ENCODE data around the gene KRTAP9-8.
A peak's percentile ranks its signal among the peaks of the same experiment; 100 is the strongest.
"Not testable (repeated sequence)": the region's sequence is repeated elsewhere in the genome, so short reads cannot be mapped to it uniquely, and the experiment has no call there.

Gene KRTAP9-8

GRCh38 chr17:41267711-41268110 is 29.9 kb downstream of the KRTAP9-8 start:
- Histone ChIP-seq H3K9ac (ENCODE audit: low read length) (no peak overlapping the region), H2BK12ac (ENCODE audit: low read length) (no peak overlapping the region), H4K91ac (ENCODE audit: low read depth, low read length) (no peak overlapping the region), H3K4me2 (ENCODE audit: low read length) (no peak overlapping the region), H3K27me3 (ENCODE audit: insufficient read depth, low read length) (no peaks in the 10 kb centered on the region), H3K9me3 (ENCODE audit: insufficient read depth, low read depth, low read length) (no peaks in the 10 kb centered on the region), H2BK5ac (ENCODE audit: low read depth, low read length, poor library complexity) (no peak overlapping the region), H3K4me3 (ENCODE audit: low read depth, low read length) (no peak overlapping the region), H4K8ac (ENCODE audit: low read depth, low read length) (no peak overlapping the region), H3K79me2 (ENCODE audit: control insufficient read depth, insufficient read depth, low read length, poor library complexity) (no peaks in the 10 kb centered on the region), H3K18ac (ENCODE audit: low read length) (no peak overlapping the region), H3K79me1 (ENCODE audit: low read length) (no peaks in the 10 kb centered on the region), H3K36me3 (ENCODE audit: control insufficient read depth in 1 of 2, insufficient read depth in 2 of 2, low read length in 2 of 2) (no peaks in the 10 kb centered on the region), H3K14ac (ENCODE audit: low read length) (no peak overlapping the region), H3K4ac (ENCODE audit: low read depth, low read length) (no peak overlapping the region), H4K12ac (ENCODE audit: low read depth, low read length) (no peak overlapping the region), H2BK120ac (ENCODE audit: insufficient read depth, low read length, poor library complexity) (no peak overlapping the region), H2AFZ (ENCODE audit: insufficient read depth, low read length, poor library complexity) (no peak overlapping the region), H2AK5ac (ENCODE audit: low read length) (no peak overlapping the region), H3K23ac (ENCODE audit: low read length) (no peak overlapping the region), H3K4me1 (ENCODE audit: control insufficient read depth in 1 of 2, insufficient read depth in 2 of 2, low read length in 2 of 2) (no peaks in the 10 kb centered on the region), H3K27ac (ENCODE audit: low read depth, low read length) (no peak overlapping the region)
- DNase-seq: no peak
- WGBS (ENCODE audit: extremely low coverage, insufficient coverage, insufficient read length): no CpG with 5 or more reads among the region's 3 CpGs

- H2BK5ac ChIP-seq (ENCODE audit: low read depth, low read length, poor library complexity); H2BK12ac ChIP-seq (ENCODE audit: low read length); H3K9me3 ChIP-seq (ENCODE audit: insufficient read depth, low read depth, low read length); H3K27me3 ChIP-seq (ENCODE audit: insufficient read depth, low read length); H2AFZ ChIP-seq (ENCODE audit: insufficient read depth, low read length, poor library complexity); H4K12ac ChIP-seq (ENCODE audit: low read depth, low read length); H2BK120ac ChIP-seq (ENCODE audit: insufficient read depth, low read length, poor library complexity); H4K91ac ChIP-seq (ENCODE audit: low read depth, low read length); H3K4me2 ChIP-seq (ENCODE audit: low read length); H3K9ac ChIP-seq (ENCODE audit: low read length); H3K36me3 ChIP-seq (ENCODE audit: control insufficient read depth in 1 of 2, insufficient read depth in 2 of 2, low read length in 2 of 2); H3K79me2 ChIP-seq (ENCODE audit: control insufficient read depth, insufficient read depth, low read length, poor library complexity); H3K4ac ChIP-seq (ENCODE audit: low read depth, low read length); H3K79me1 ChIP-seq (ENCODE audit: low read length); H3K23ac ChIP-seq (ENCODE audit: low read length); H3K18ac ChIP-seq (ENCODE audit: low read length); H4K8ac ChIP-seq (ENCODE audit: low read depth, low read length); H3K4me3 ChIP-seq (ENCODE audit: low read depth, low read length); H2AK5ac ChIP-seq (ENCODE audit: low read length); DNase-seq; H3K4me1 ChIP-seq (ENCODE audit: control insufficient read depth in 1 of 2, insufficient read depth in 2 of 2, low read length in 2 of 2); H3K27ac ChIP-seq (ENCODE audit: low read depth, low read length); H3K14ac ChIP-seq (ENCODE audit: low read length): not testable (repeated sequence)
- no CpG with 5 or more reads among the region's 1 CpG for WGBS (ENCODE audit: extremely low coverage, insufficient coverage, insufficient read length)
These were observed 33.5 kb downstream of the KRTAP9-8 start for GRCh38 chr17:41271323-41271722.

- Histone ChIP-seq H3K23ac (ENCODE audit: low read length) (no peak overlapping the region), H3K4ac (ENCODE audit: low read depth, low read length) (no peak overlapping the region), H3K4me2 (ENCODE audit: low read length) (no peak overlapping the region), H2AK5ac (ENCODE audit: low read length) (no peak overlapping the region), H3K79me1 (ENCODE audit: low read length) (no peaks in the 10 kb centered on the region), H2BK5ac (ENCODE audit: low read depth, low read length, poor library complexity) (no peak overlapping the region), H3K4me3 (ENCODE audit: low read depth, low read length) (no peak overlapping the region), H3K27ac (ENCODE audit: low read depth, low read length) (no peak overlapping the region), H3K9me3 (ENCODE audit: insufficient read depth, low read depth, low read length) (no peaks in the 10 kb centered on the region), H3K18ac (ENCODE audit: low read length) (no peak overlapping the region), H2BK120ac (ENCODE audit: insufficient read depth, low read length, poor library complexity) (no peak overlapping the region), H4K8ac (ENCODE audit: low read depth, low read length) (no peak overlapping the region), H4K12ac (ENCODE audit: low read depth, low read length) (no peak overlapping the region), H4K91ac (ENCODE audit: low read depth, low read length) (no peak overlapping the region), H3K36me3 (ENCODE audit: control insufficient read depth in 1 of 2, insufficient read depth in 2 of 2, low read length in 2 of 2) (no peaks in the 10 kb centered on the region), H3K14ac (ENCODE audit: low read length) (no peak overlapping the region), H3K79me2 (ENCODE audit: control insufficient read depth, insufficient read depth, low read length, poor library complexity) (no peaks in the 10 kb centered on the region), H3K4me1 (ENCODE audit: control insufficient read depth in 1 of 2, insufficient read depth in 2 of 2, low read length in 2 of 2) (no peaks in the 10 kb centered on the region), H2AFZ (ENCODE audit: insufficient read depth, low read length, poor library complexity) (no peak overlapping the region), H3K27me3 (ENCODE audit: insufficient read depth, low read length) (no peaks in the 10 kb centered on the region), H3K9ac (ENCODE audit: low read length) (no peak overlapping the region), H2BK12ac (ENCODE audit: low read length) (no peak overlapping the region)
- DNase-seq: no peak
- no CpG with 5 or more reads among the region's 1 CpG for WGBS (ENCODE audit: extremely low coverage, insufficient coverage, insufficient read length)
These were observed 34.1 kb downstream of the KRTAP9-8 start for GRCh38 chr17:41271858-41272257.

- not testable (repeated sequence) for H4K8ac ChIP-seq (ENCODE audit: low read depth, low read length); H2BK120ac ChIP-seq (ENCODE audit: insufficient read depth, low read length, poor library complexity); H3K4me3 ChIP-seq (ENCODE audit: low read depth, low read length); H3K4me1 ChIP-seq (ENCODE audit: control insufficient read depth in 1 of 2, insufficient read depth in 2 of 2, low read length in 2 of 2); H2BK5ac ChIP-seq (ENCODE audit: low read depth, low read length, poor library complexity); H2AFZ ChIP-seq (ENCODE audit: insufficient read depth, low read length, poor library complexity); H3K4me2 ChIP-seq (ENCODE audit: low read length); H4K12ac ChIP-seq (ENCODE audit: low read depth, low read length); H3K18ac ChIP-seq (ENCODE audit: low read length); H3K9ac ChIP-seq (ENCODE audit: low read length); H2BK12ac ChIP-seq (ENCODE audit: low read length); H3K23ac ChIP-seq (ENCODE audit: low read length); H3K79me2 ChIP-seq (ENCODE audit: control insufficient read depth, insufficient read depth, low read length, poor library complexity); H3K79me1 ChIP-seq (ENCODE audit: low read length); H3K14ac ChIP-seq (ENCODE audit: low read length); H4K91ac ChIP-seq (ENCODE audit: low read depth, low read length); H3K27me3 ChIP-seq (ENCODE audit: insufficient read depth, low read length); H3K36me3 ChIP-seq (ENCODE audit: control insufficient read depth in 1 of 2, insufficient read depth in 2 of 2, low read length in 2 of 2); H3K4ac ChIP-seq (ENCODE audit: low read depth, low read length); H3K9me3 ChIP-seq (ENCODE audit: insufficient read depth, low read depth, low read length); H3K27ac ChIP-seq (ENCODE audit: low read depth, low read length); H2AK5ac ChIP-seq (ENCODE audit: low read length)
- no CpG with 5 or more reads among the region's 3 CpGs for WGBS (ENCODE audit: extremely low coverage, insufficient coverage, insufficient read length)
- peak in 1 of 2 donors; percentile 0 for DNase-seq
These were observed 37.9 kb downstream of the KRTAP9-8 start, which contains the start of gene KRTAP9-7 for GRCh38 chr17:41275648-41276190. Gene KRTAP9-7, plus strand, starts transcription at chr17:41275698. Its CDS starts 0 bp downstream, at chr17:41275698.

Data from trophoblast cell (in vitro differentiated cells and primary cell).